ENCODE data around the gene PFAS. TPM values are rescaled to one million over a fixed set of nuclear protein-coding genes. Genes with fewer than 3 reads are reported as not detected.
A peak's percentile ranks its signal among the peaks of the same experiment; 100 is the strongest.

PFAS gene
- total RNA-seq, 1 donor from 2014 or later = 9.5 TPM

GRCh38 chr17:8294814-8295316 is 45.8 kb downstream of the PFAS start:
- Histone ChIP-seq H3K4me3 (ENCODE audit: low read depth, low read length) (peak overlapping the region; percentile 64), H3K36me3 (ENCODE audit: control insufficient read depth, insufficient read depth, low read length) (no peaks in the 10 kb centered on the region), H3K27me3 (ENCODE audit: control insufficient read depth, insufficient read depth, low read length) (no peaks in the 10 kb centered on the region)
- no peak for FAIRE-seq
- no peak for DNase-seq (ENCODE audit: low read depth)
- no peak for TF ChIP-seq CTCF (IDR thresholded peaks at IDR 0.05; ENCODE audit: insufficient read depth, low read length, severe bottlenecking)

- no peaks in the 10 kb centered on the region for H3K27me3 ChIP-seq (ENCODE audit: control insufficient read depth, insufficient read depth, low read length)
- DNase-seq (ENCODE audit: low read depth) = no peak
- H3K36me3 ChIP-seq (ENCODE audit: control insufficient read depth, insufficient read depth, low read length) = no peaks in the 10 kb centered on the region
- FAIRE-seq = no peak
- no peak overlapping the region for H3K4me3 ChIP-seq (ENCODE audit: low read depth, low read length)
- TF ChIP-seq CTCF (IDR thresholded peaks at IDR 0.05; ENCODE audit: insufficient read depth, low read length, severe bottlenecking) = no peak
Observed at GRCh38 chr17:8300226-8300625, 51.1 kb downstream of the PFAS start.

GRCh38 chr17:8300627-8301242 is 51.6 kb downstream of the PFAS start:
- no peaks in the 10 kb centered on the region for H3K36me3 ChIP-seq (ENCODE audit: control insufficient read depth, insufficient read depth, low read length)
- DNase-seq (ENCODE audit: low read depth) = peak; percentile 54
- H3K4me3 ChIP-seq (ENCODE audit: low read depth, low read length) = no peak overlapping the region
- FAIRE-seq = peak; percentile 52
- no peaks in the 10 kb centered on the region for H3K27me3 ChIP-seq (ENCODE audit: control insufficient read depth, insufficient read depth, low read length)
- TF ChIP-seq CTCF (IDR thresholded peaks at IDR 0.05; ENCODE audit: insufficient read depth, low read length, severe bottlenecking) = peak; percentile 93

- no peaks in the 10 kb centered on the region for H3K36me3 ChIP-seq (ENCODE audit: control insufficient read depth, insufficient read depth, low read length)
- H3K4me3 ChIP-seq (ENCODE audit: low read depth, low read length) = no peak overlapping the region
- DNase-seq (ENCODE audit: low read depth) = no peak
- no peak for FAIRE-seq
- TF ChIP-seq CTCF (IDR thresholded peaks at IDR 0.05; ENCODE audit: insufficient read depth, low read length, severe bottlenecking) = no peak
- H3K27me3 ChIP-seq (ENCODE audit: control insufficient read depth, insufficient read depth, low read length) = peaks cover 22% of the 10 kb centered on the region
Observed at GRCh38 chr17:8310601-8311123, 61.6 kb downstream of the PFAS start.

- no peaks in the 10 kb centered on the region for H3K36me3 ChIP-seq (ENCODE audit: control insufficient read depth, insufficient read depth, low read length)
- no peak overlapping the region for H3K4me3 ChIP-seq (ENCODE audit: low read depth, low read length)
- H3K27me3 ChIP-seq (ENCODE audit: control insufficient read depth, insufficient read depth, low read length) = peaks cover 25% of the 10 kb centered on the region
- TF ChIP-seq CTCF (IDR thresholded peaks at IDR 0.05; ENCODE audit: insufficient read depth, low read length, severe bottlenecking) = no peak
- FAIRE-seq (no peak), DNase-seq (ENCODE audit: low read depth) (no peak)
Observed at GRCh38 chr17:8311131-8311790, 62.2 kb downstream of the PFAS start.
